HepG2 (cell line): ENCODE data around the gene PA2G4. TPM values are rescaled to one million over a fixed set of nuclear protein-coding genes. Genes with fewer than 3 reads are reported as not detected.

Experiments
- ARNT ChIP-seq: fragments of 450-650 bp; IDR thresholded peaks from 2 replicates; pipeline ENCODE4 v1.6.1; 2017
- BHLHE40 ChIP-seq: IDR thresholded peaks from 2 replicates; pipeline ENCODE4 v1.6.1; 2011; ENCODE audit warnings: low read length, improper control_type of control experiment
- CAMTA2 ChIP-seq: sonication (generic); formaldehyde crosslinking; IDR thresholded peaks from 2 replicates; pipeline ENCODE4 v1.4.0; 2020; ENCODE audit warnings: mild to moderate bottlenecking, missing genetic modification reagents, borderline replicate concordance
- FOXM1 ChIP-seq: sonication (generic); formaldehyde crosslinking; IDR thresholded peaks from 2 replicates; pipeline ENCODE4 v1.5.0; 2020; ENCODE audit warnings: missing genetic modification reagents
- KLF11 ChIP-seq: IDR thresholded peaks from 2 replicates; pipeline ENCODE4 v1.6.1; 2016; ENCODE audit warnings: missing compliant biosample characterization
- MTA3 ChIP-seq: sonication (generic); formaldehyde crosslinking; IDR thresholded peaks from 2 replicates; pipeline ENCODE4 v1.4.0; 2020; ENCODE audit warnings: missing genetic modification reagents
- NKX3-1 ChIP-seq: sonication (generic); formaldehyde crosslinking; IDR thresholded peaks from 2 replicates; pipeline ENCODE4 v1.5.0; 2020; ENCODE audit warnings: missing genetic modification reagents
- NR2F2 ChIP-seq: IDR thresholded peaks from 2 replicates; pipeline ENCODE4 v1.6.1; 2012; ENCODE audit warnings: low read depth, inconsistent platforms, borderline replicate concordance
- RXRA ChIP-seq: sonication (generic); formaldehyde crosslinking; IDR thresholded peaks from 2 replicates; pipeline ENCODE4 v1.5.1; 2020; ENCODE audit warnings: missing genetic modification reagents
- ZFP62 ChIP-seq: sonication (generic); formaldehyde crosslinking; IDR thresholded peaks from 2 replicates; pipeline ENCODE4 v1.4.0; 2020; ENCODE audit warnings: missing genetic modification reagents
- ZFP82 ChIP-seq: sonication (generic); formaldehyde crosslinking; IDR thresholded peaks from 2 replicates; pipeline ENCODE4 v1.5.1; 2020; ENCODE audit warnings: mild to moderate bottlenecking, missing genetic modification reagents, borderline replicate concordance
- ZNF33A ChIP-seq: sonication (generic); formaldehyde crosslinking; IDR thresholded peaks from 2 replicates; pipeline ENCODE4 v1.5.1; 2020; ENCODE audit warnings: missing genetic modification reagents, mild to moderate bottlenecking, moderate library complexity, borderline replicate concordance
- ZNF550 ChIP-seq: sonication (generic); formaldehyde crosslinking; IDR thresholded peaks from 2 replicates; pipeline ENCODE4 v1.4.0; 2020; ENCODE audit warnings: mild to moderate bottlenecking, missing genetic modification reagents, borderline replicate concordance
- ZNF713 ChIP-seq: sonication (generic); formaldehyde crosslinking; IDR thresholded peaks from 2 replicates; pipeline ENCODE4 v1.4.0; 2020; ENCODE audit warnings: mild to moderate bottlenecking, missing genetic modification reagents
- ZSCAN12 ChIP-seq: sonication (generic); formaldehyde crosslinking; IDR thresholded peaks from 2 replicates; pipeline ENCODE4 v1.9.0; 2021; ENCODE audit warnings: mild to moderate bottlenecking, missing genetic modification reagents
- polyA plus RNA-seq, 8 experiments: library from polyadenylated mRNA; depleted of rRNA in 3 of 8; stranded (reverse) in 7 of 8; unstranded in 1 of 8; fragments of >200 nt; fragmentation: Illumina TruSeq in 4 of 8; extraction: Trizol in 4 of 8; gene quantifications; 2 replicates each; pipeline versions ENCODE4 v1.2.1 to v1.2.3, GENCODE V29; 2011 to 2016; ENCODE audit warnings: low read depth in 4 of 8, missing spikeins in 1 of 8, mixed read lengths in 1 of 8; ENCODE audit not compliant: insufficient read depth in 1 of 8
- total RNA-seq, 5 experiments: library from RNA; depleted of rRNA; stranded (reverse); fragments of >200 nt; fragmentation: Illumina TruSeq; extraction: Trizol; gene quantifications; 2 replicates each; pipeline ENCODE4 v1.2.3, GENCODE V29; 2016; ENCODE audit warnings: low read depth in 1 of 5
- TF ChIP-seq, protein P1 (sequence below): sonication (generic); formaldehyde crosslinking; IDR thresholded peaks from 2 replicates; pipeline ENCODE4 v1.8.0; 2022; ENCODE audit warnings: low read depth, missing genetic modification reagents
- TF ChIP-seq, protein P2 (sequence below): conservative IDR thresholded peaks from 2 replicates; pipeline ENCODE4 v1.6.1; 2018; ENCODE audit warnings: missing genetic modification reagents
- TF ChIP-seq, protein P3 (sequence below): sonication (generic); formaldehyde crosslinking; IDR thresholded peaks from 2 replicates; pipeline ENCODE4 v1.4.0; 2020; ENCODE audit warnings: mild to moderate bottlenecking, missing genetic modification reagents, borderline replicate concordance
- TF ChIP-seq, protein P4 (sequence below): sonication (generic); formaldehyde crosslinking; IDR thresholded peaks from 2 replicates; pipeline ENCODE4 v1.4.0; 2020; ENCODE audit warnings: missing genetic modification reagents
- TF ChIP-seq, protein P5 (sequence below): sonication (generic); formaldehyde crosslinking; IDR thresholded peaks from 2 replicates; pipeline ENCODE4 v1.4.0; 2020; ENCODE audit warnings: missing genetic modification reagents

The PA2G4 gene
- total and polyA plus RNA-seq, 2 of the 13 experiments (the other 11 are each of a cell fraction or from before 2014, with no cell fraction given): 147 to 240 TPM

DNA sequence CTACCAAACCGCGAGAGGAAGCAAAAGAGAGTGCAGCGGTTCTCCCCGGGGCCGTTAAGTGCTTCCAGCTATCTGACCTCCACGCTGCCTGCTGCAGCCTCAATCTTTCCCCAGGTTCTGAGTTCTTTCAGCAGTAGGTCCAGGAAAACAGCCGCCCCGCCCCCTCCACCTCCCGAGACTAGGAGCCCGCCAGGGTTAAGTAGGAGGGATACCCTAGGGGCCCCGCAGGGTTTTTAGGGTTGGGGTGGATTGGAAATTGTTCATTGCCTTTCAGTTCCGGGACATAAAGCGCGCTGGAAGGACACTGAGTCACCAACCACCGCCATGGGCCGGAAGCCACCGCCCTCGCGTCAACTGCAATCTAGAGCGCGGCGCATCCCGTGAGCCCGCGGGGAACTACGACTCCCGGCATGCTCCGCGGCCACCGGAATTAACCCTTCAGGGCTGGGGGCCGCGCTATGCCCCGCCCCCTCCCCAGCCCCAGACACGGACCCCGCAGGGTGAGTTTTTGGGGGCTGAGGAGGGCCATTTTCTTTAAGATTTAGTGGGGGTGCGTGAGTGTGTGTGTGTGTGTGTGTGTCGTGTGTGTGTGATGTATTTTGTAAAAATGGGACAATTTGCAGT is 47.9 kb downstream of the PA2G4 start, which contains the start of gene MYL6B (continued):
- TF ChIP-seq, protein P1, sequence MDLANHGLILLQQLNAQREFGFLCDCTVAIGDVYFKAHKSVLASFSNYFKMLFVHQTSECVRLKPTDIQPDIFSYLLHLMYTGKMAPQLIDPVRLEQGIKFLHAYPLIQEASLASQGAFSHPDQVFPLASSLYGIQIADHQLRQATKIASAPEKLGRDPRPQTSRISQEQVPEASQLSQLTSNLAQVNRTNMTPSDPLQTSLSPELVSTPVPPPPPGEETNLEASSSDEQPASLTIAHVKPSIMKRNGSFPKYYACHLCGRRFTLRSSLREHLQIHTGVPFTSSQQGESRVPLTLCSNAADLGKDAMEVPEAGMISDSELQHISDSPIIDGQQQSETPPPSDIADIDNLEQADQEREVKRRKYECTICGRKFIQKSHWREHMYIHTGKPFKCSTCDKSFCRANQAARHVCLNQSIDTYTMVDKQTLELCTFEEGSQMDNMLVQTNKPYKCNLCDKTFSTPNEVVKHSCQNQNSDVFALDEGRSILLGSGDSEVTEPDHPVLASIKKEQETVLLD (CRISPR knock-in tag): no peak
- TF ChIP-seq CAMTA2 (CRISPR knock-in tag): no peak
- TF ChIP-seq ZSCAN12: no peak
- TF ChIP-seq ZNF550 (CRISPR knock-in tag): no peak
- TF ChIP-seq RXRA: peak; percentile 60
- TF ChIP-seq, protein P2, sequence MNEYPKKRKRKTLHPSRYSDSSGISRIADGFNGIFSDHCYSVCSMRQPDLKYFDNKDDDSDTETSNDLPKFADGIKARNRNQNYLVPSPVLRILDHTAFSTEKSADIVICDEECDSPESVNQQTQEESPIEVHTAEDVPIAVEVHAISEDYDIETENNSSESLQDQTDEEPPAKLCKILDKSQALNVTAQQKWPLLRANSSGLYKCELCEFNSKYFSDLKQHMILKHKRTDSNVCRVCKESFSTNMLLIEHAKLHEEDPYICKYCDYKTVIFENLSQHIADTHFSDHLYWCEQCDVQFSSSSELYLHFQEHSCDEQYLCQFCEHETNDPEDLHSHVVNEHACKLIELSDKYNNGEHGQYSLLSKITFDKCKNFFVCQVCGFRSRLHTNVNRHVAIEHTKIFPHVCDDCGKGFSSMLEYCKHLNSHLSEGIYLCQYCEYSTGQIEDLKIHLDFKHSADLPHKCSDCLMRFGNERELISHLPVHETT (CRISPR knock-in tag): peak; percentile 57; the same call in 1 of the 2 replicates
- no peak for TF ChIP-seq ARNT
- TF ChIP-seq MTA3 (CRISPR knock-in tag): no peak
- TF ChIP-seq ZNF33A: no peak
- TF ChIP-seq NR2F2: no peak
- TF ChIP-seq, protein P3, sequence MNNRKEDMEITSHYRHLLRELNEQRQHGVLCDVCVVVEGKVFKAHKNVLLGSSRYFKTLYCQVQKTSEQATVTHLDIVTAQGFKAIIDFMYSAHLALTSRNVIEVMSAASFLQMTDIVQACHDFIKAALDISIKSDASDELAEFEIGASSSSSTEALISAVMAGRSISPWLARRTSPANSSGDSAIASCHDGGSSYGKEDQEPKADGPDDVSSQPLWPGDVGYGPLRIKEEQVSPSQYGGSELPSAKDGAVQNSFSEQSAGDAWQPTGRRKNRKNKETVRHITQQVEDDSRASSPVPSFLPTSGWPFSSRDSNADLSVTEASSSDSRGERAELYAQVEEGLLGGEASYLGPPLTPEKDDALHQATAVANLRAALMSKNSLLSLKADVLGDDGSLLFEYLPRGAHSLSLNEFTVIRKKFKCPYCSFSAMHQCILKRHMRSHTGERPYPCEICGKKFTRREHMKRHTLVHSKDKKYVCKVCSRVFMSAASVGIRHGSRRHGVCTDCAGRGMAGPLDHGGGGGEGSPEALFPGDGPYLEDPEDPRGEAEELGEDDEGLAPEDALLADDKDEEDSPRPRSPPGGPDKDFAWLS (CRISPR knock-in tag): no peak
- no peak for TF ChIP-seq ZFP62
- TF ChIP-seq NKX3-1 (CRISPR knock-in tag): 0 out of 2 replicates have a peak, but pooled peaks have one; percentile 46
- TF ChIP-seq KLF11: no peak
- TF ChIP-seq, protein P4, sequence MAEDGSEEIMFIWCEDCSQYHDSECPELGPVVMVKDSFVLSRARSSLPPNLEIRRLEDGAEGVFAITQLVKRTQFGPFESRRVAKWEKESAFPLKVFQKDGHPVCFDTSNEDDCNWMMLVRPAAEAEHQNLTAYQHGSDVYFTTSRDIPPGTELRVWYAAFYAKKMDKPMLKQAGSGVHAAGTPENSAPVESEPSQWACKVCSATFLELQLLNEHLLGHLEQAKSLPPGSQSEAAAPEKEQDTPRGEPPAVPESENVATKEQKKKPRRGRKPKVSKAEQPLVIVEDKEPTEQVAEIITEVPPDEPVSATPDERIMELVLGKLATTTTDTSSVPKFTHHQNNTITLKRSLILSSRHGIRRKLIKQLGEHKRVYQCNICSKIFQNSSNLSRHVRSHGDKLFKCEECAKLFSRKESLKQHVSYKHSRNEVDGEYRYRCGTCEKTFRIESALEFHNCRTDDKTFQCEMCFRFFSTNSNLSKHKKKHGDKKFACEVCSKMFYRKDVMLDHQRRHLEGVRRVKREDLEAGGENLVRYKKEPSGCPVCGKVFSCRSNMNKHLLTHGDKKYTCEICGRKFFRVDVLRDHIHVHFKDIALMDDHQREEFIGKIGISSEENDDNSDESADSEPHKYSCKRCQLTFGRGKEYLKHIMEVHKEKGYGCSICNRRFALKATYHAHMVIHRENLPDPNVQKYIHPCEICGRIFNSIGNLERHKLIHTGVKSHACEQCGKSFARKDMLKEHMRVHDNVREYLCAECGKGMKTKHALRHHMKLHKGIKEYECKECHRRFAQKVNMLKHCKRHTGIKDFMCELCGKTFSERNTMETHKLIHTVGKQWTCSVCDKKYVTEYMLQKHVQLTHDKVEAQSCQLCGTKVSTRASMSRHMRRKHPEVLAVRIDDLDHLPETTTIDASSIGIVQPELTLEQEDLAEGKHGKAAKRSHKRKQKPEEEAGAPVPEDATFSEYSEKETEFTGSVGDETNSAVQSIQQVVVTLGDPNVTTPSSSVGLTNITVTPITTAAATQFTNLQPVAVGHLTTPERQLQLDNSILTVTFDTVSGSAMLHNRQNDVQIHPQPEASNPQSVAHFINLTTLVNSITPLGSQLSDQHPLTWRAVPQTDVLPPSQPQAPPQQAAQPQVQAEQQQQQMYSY (CRISPR knock-in tag): no peak
- peak; percentile 82 for TF ChIP-seq BHLHE40
- TF ChIP-seq, protein P5, sequence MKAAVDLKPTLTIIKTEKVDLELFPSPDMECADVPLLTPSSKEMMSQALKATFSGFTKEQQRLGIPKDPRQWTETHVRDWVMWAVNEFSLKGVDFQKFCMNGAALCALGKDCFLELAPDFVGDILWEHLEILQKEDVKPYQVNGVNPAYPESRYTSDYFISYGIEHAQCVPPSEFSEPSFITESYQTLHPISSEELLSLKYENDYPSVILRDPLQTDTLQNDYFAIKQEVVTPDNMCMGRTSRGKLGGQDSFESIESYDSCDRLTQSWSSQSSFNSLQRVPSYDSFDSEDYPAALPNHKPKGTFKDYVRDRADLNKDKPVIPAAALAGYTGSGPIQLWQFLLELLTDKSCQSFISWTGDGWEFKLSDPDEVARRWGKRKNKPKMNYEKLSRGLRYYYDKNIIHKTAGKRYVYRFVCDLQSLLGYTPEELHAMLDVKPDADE (CRISPR knock-in tag): peak; percentile 25; the same call in 1 of the 2 replicates
- TF ChIP-seq ZNF713 (CRISPR knock-in tag): no peak
- no peak; the same call in 1 of the 2 replicates for TF ChIP-seq ZFP82 (CRISPR knock-in tag)
- TF ChIP-seq FOXM1 (CRISPR knock-in tag): no peak
